ENCODE measurements around the gene SPRY4. TPM values are rescaled to one million over a fixed set of nuclear protein-coding genes. Genes with fewer than 3 reads are reported as not detected.
A peak's percentile ranks its signal among the peaks of the same experiment; 100 is the strongest.

The SPRY4 gene
- total RNA-seq, 1 experiment from 2014 or later, result 140 TPM

- Mint-ChIP-seq H3K36me3 (peaks cover 56% of the 10 kb centered on the region), H3K4me3 (no peak overlapping the region), H3K4me1 (peaks cover 82% of the 10 kb centered on the region), H3K9me3 (no peaks in the 10 kb centered on the region), H3K27me3 (ENCODE audit: low read depth) (no peaks in the 10 kb centered on the region), H3K27ac (peak overlapping the region; percentile 80)
- ChIA-PET POLR2A (interaction anchor here (0.8 to 1.4 kb wide), 2 partner anchors 11 to 12 kb away, joined by 3 read pairs; no protein-coding TSS in a partner anchor), CTCF (interaction anchor here (1.4 kb wide), 1 partner anchor 15 kb away, joined by 4 read pairs; the partner anchor contains the start of gene SPRY4)
- ATAC-seq, result no peak
- TF ChIP-seq SMAD4 (CRISPR knock-in tag; IDR thresholded peaks at IDR 0.05) (no peak), ESRRA (CRISPR knock-in tag; IDR thresholded peaks at IDR 0.05; ENCODE audit: borderline replicate concordance) (no peak), NR2C2 (CRISPR knock-in tag; IDR thresholded peaks at IDR 0.05) (no peak), ETV6 (CRISPR knock-in tag; IDR thresholded peaks at IDR 0.05) (no peak)
- no peak for DNase-seq (ENCODE audit: low spot score)
Measured at GRCh38 chr5:142309747-142310318, 15.0 kb downstream of the SPRY4 start.

DNA sequence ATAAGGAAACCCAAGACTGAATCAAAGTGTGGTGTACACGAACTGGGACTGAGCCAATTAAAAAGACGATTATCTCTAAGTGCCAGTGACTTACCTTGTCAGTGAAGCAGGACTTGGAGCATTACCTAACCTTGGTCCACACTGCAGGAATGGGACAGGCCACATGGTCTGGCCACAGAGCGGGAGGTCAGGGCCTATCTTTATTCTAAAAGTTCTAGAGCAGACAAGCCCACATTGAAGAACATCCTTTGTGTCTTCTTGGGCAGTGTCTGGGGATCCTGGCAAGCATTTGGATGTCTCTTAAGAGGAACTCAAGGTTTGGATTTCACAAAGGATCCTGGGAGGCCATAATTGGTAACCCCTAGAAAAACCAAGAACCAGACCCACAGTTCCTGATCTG is 16.5 kb downstream of the SPRY4 start:
- Mint-ChIP-seq H3K4me3 (no peak overlapping the region), H3K36me3 (peaks cover 43% of the 10 kb centered on the region), H3K4me1 (peaks cover 78% of the 10 kb centered on the region), H3K27me3 (ENCODE audit: low read depth) (no peaks in the 10 kb centered on the region), H3K9me3 (no peaks in the 10 kb centered on the region), H3K27ac (peak overlapping the region; percentile 25)
- POLR2A ChIA-PET, result no interaction called here
- CTCF ChIA-PET, result no interaction called here
- no peak for DNase-seq (ENCODE audit: low spot score)
- TF ChIP-seq USF1 (CRISPR knock-in tag; IDR thresholded peaks at IDR 0.05) (no peak), SOX15 (CRISPR knock-in tag; IDR thresholded peaks at IDR 0.05) (no peak), MLX (CRISPR knock-in tag; IDR thresholded peaks at IDR 0.05) (no peak), ZNF423 (CRISPR knock-in tag; IDR thresholded peaks at IDR 0.05) (no peak), SMAD3 (CRISPR knock-in tag; IDR thresholded peaks at IDR 0.05; ENCODE audit: borderline replicate concordance) (no peak), SP1 (CRISPR knock-in tag; conservative IDR thresholded peaks at IDR 0.05) (no peak), ZNF138 (CRISPR knock-in tag; conservative IDR thresholded peaks at IDR 0.05) (no peak), ELF4 (CRISPR knock-in tag; IDR thresholded peaks at IDR 0.05; ENCODE audit: low read depth) (no peak), JUN (CRISPR knock-in tag; IDR thresholded peaks at IDR 0.05) (no peak), TEAD1 (CRISPR knock-in tag; IDR thresholded peaks at IDR 0.05) (no peak)
- TF ChIP-seq, protein P1, sequence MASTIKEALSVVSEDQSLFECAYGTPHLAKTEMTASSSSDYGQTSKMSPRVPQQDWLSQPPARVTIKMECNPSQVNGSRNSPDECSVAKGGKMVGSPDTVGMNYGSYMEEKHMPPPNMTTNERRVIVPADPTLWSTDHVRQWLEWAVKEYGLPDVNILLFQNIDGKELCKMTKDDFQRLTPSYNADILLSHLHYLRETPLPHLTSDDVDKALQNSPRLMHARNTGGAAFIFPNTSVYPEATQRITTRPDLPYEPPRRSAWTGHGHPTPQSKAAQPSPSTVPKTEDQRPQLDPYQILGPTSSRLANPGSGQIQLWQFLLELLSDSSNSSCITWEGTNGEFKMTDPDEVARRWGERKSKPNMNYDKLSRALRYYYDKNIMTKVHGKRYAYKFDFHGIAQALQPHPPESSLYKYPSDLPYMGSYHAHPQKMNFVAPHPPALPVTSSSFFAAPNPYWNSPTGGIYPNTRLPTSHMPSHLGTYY (CRISPR knock-in tag; IDR thresholded peaks at IDR 0.05), result no peak
- ATAC-seq, result no peak

DNA sequence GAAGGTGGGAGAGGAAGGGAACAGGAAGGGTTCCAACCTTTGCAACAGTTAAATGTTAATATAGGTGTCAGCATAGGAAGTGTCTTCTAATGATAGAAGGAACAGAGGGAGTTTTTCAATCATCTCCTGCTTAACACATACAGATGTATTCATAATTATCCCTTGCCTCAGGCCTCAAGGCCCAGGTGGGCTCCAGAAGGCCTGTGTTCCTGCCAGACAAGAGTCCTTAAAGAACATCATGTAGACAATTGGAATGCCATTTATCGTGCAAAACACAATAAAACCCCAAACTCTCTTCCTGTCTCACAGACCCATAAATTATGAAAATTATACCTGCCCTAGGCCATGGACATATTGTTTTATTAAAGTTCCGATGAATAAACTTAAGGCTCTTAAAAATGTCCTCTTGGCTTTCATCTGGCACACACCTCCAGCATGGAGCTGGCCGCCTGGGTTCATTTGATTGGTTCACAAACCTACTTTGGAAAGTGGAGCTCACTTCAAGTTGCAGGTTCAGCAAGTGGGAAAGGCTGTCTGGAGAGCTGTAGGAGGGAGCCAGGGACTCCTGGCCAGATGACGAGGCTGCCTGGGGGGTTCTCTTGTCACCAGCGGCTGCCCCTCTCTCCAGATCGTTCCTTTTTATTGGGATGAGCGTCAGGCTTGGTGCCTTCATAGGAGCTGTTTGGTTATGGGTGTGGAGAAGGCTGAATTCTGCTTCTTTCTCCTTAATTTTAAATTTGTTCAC is 17.5 kb downstream of the SPRY4 start:
- Mint-ChIP-seq H3K27me3 (ENCODE audit: low read depth) (no peaks in the 10 kb centered on the region), H3K4me1 (peaks cover 67% of the 10 kb centered on the region), H3K9me3 (no peaks in the 10 kb centered on the region), H3K4me3 (no peak overlapping the region), H3K36me3 (peaks cover 34% of the 10 kb centered on the region), H3K27ac (peak overlapping the region; percentile 71)
- ATAC-seq, result no peak
- ChIA-PET CTCF (interaction anchor here (0.6 to 1.4 kb wide), 3 partner anchors 11 to 348 kb away, joined by 3 to 11 read pairs (median 5); partner anchors contain the start of gene SPRY4), POLR2A (interaction anchor here (0.7 kb wide), 1 partner anchor 20 kb away, joined by 5 read pairs; no protein-coding TSS in a partner anchor)
- TF ChIP-seq, protein P2, sequence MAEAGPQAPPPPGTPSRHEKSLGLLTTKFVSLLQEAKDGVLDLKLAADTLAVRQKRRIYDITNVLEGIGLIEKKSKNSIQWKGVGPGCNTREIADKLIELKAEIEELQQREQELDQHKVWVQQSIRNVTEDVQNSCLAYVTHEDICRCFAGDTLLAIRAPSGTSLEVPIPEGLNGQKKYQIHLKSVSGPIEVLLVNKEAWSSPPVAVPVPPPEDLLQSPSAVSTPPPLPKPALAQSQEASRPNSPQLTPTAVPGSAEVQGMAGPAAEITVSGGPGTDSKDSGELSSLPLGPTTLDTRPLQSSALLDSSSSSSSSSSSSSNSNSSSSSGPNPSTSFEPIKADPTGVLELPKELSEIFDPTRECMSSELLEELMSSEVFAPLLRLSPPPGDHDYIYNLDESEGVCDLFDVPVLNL (CRISPR knock-in tag; IDR thresholded peaks at IDR 0.05; ENCODE audit: borderline replicate concordance, low read depth), result no peak
- TF ChIP-seq TEAD4 (CRISPR knock-in tag; IDR thresholded peaks at IDR 0.05), result no peak
- no peak for TF ChIP-seq ZNF396 (CRISPR knock-in tag; IDR thresholded peaks at IDR 0.05; ENCODE audit: borderline replicate concordance)
- TF ChIP-seq ZNF317 (CRISPR knock-in tag; IDR thresholded peaks at IDR 0.05; ENCODE audit: borderline replicate concordance, low read depth), result no peak
- TF ChIP-seq, protein P3, sequence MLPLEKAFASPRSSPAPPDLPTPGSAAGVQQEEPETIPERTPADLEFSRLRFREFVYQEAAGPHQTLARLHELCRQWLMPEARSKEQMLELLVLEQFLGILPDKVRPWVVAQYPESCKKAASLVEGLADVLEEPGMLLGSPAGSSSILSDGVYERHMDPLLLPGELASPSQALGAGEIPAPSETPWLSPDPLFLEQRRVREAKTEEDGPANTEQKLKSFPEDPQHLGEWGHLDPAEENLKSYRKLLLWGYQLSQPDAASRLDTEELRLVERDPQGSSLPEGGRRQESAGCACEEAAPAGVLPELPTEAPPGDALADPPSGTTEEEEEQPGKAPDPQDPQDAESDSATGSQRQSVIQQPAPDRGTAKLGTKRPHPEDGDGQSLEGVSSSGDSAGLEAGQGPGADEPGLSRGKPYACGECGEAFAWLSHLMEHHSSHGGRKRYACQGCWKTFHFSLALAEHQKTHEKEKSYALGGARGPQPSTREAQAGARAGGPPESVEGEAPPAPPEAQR (CRISPR knock-in tag; IDR thresholded peaks at IDR 0.05), result no peak
- TF ChIP-seq FOXP4 (CRISPR knock-in tag; IDR thresholded peaks at IDR 0.05), result no peak
- no peak for TF ChIP-seq USF2 (CRISPR knock-in tag; IDR thresholded peaks at IDR 0.05)
- TF ChIP-seq ZNF219 (CRISPR knock-in tag; IDR thresholded peaks at IDR 0.05; ENCODE audit: borderline replicate concordance), result no peak
- DNase-seq (ENCODE audit: low spot score), result no peak

Data from WTC11 (cell line).